Uterus (tissue), 4 donors: ENCODE measurements around the gene GRIK4. TPM values are rescaled to one million over a fixed set of nuclear protein-coding genes. Genes with fewer than 3 reads are reported as not detected.

Experiments
- DNase-seq, 2 donors: peaks; one replicate each; pipeline ENCODE4 v3.0.0-alpha.2; 2019 to 2020
- H3K27ac ChIP-seq, 2 donors: fragments of 200-600 bp; sonication (generic); 1 replicate in 1 of 2; 2 replicates in 1 of 2; pipeline ENCODE4 v1.5.1; 2016 to 2018
- H3K27me3 ChIP-seq, 2 donors: fragments of 200-600 bp; sonication (generic); one replicate each; pipeline ENCODE4 v1.5.1; 2018 to 2019; ENCODE audit warnings: control low read depth in 1 of 2
- H3K36me3 ChIP-seq, 2 donors: fragments of 200-600 bp; sonication (generic); one replicate each; pipeline ENCODE4 v1.5.1; 2019; ENCODE audit warnings: control low read depth in 1 of 2
- H3K4me1 ChIP-seq, 2 donors: fragments of 200-600 bp; sonication (generic); one replicate each; pipeline ENCODE4 v1.5.1; 2018 to 2019; ENCODE audit warnings: control low read depth in 1 of 2
- H3K4me3 ChIP-seq, 2 donors: fragments of 200-600 bp; sonication (generic); 1 replicate in 1 of 2; 2 replicates in 1 of 2; pipeline ENCODE4 v1.5.1; 2018 to 2019; ENCODE audit warnings: mild to moderate bottlenecking in 1 of 2
- H3K9me3 ChIP-seq, 2 donors: fragments of 200-600 bp; sonication (generic); one replicate each; pipeline ENCODE4 v1.5.1; 2019; ENCODE audit warnings: control low read depth in 1 of 2
- POLR2A ChIP-seq, 2 donors: fragments of 450-650 bp; IDR thresholded peaks; one replicate each; pipeline ENCODE4 v1.6.1; 2016; ENCODE audit warnings: antibody characterized with exemption in 2 of 2, mild to moderate bottlenecking in 1 of 2, moderate library complexity in 1 of 2
- intact Hi-C: fragments of 100-400 bp; cut with DNase I; formaldehyde crosslinking; loops from one replicate; pipeline ENCODE4 v1.15.1; 2023; ENCODE audit warnings: low total_unique reads
- total RNA-seq, 4 donors: library from RNA; depleted of rRNA in 3 of 4; stranded (reverse); fragments of >200 nt in 3 of 4; gene quantifications; one replicate each; pipeline versions ENCODE4 v1.1.0 to v1.2.4, GENCODE V29; 2014 to 2023
- TF ChIP-seq, protein P1 (sequence below), 4 experiments: fragments of 200-600 bp in 2 of 4; fragments of 450-650 bp in 2 of 4; sonication (generic) in 2 of 4; IDR thresholded peaks; one replicate each; pipeline ENCODE4 v1.5.1; 2016 to 2019; ENCODE audit warnings: antibody characterized with exemption in 4 of 4, mild to moderate bottlenecking in 2 of 4, moderate library complexity in 1 of 4
- donor health status: DM: yes; HTN: yes; CAD: no.

The GRIK4 gene
- total RNA-seq, 4 donors from 2014 or later = 0.28 to 1.1 TPM; not detected in 2

DNA sequence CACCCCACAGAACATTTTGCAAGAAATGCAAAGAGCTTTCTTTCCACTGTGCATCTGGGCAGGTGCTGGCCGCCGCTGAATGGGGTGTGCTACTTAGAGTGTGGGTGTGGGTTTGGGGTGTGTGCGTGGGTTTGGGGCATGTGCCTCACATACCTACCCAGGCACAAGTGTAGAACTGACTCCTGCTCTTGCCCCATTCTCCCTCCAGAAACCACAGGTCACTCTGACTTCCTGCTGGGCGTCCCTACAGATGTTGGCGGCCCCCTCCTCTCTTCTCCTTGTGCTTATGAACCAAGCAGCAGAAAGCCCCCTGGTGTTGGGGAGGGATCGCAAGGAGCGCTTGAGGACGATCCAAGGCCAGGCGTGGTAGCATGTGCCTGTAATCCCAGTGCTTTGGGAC, 63.9 kb downstream of the GRIK4 start:
- H3K4me1 ChIP-seq = no peaks in the 10 kb centered on the region
- intact Hi-C loops = no loop called here
- no peak overlapping the region for H3K4me3 ChIP-seq
- no peaks in the 10 kb centered on the region for H3K27me3 ChIP-seq
- no peak for DNase-seq
- H3K36me3 ChIP-seq = no peaks in the 10 kb centered on the region
- H3K9me3 ChIP-seq = no peaks in the 10 kb centered on the region
- H3K27ac ChIP-seq = no peak overlapping the region
- TF ChIP-seq, protein P1, sequence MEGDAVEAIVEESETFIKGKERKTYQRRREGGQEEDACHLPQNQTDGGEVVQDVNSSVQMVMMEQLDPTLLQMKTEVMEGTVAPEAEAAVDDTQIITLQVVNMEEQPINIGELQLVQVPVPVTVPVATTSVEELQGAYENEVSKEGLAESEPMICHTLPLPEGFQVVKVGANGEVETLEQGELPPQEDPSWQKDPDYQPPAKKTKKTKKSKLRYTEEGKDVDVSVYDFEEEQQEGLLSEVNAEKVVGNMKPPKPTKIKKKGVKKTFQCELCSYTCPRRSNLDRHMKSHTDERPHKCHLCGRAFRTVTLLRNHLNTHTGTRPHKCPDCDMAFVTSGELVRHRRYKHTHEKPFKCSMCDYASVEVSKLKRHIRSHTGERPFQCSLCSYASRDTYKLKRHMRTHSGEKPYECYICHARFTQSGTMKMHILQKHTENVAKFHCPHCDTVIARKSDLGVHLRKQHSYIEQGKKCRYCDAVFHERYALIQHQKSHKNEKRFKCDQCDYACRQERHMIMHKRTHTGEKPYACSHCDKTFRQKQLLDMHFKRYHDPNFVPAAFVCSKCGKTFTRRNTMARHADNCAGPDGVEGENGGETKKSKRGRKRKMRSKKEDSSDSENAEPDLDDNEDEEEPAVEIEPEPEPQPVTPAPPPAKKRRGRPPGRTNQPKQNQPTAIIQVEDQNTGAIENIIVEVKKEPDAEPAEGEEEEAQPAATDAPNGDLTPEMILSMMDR (IDR thresholded peaks at IDR 0.05) = no peak
- TF ChIP-seq POLR2A (IDR thresholded peaks at IDR 0.05) = no peak

DNA sequence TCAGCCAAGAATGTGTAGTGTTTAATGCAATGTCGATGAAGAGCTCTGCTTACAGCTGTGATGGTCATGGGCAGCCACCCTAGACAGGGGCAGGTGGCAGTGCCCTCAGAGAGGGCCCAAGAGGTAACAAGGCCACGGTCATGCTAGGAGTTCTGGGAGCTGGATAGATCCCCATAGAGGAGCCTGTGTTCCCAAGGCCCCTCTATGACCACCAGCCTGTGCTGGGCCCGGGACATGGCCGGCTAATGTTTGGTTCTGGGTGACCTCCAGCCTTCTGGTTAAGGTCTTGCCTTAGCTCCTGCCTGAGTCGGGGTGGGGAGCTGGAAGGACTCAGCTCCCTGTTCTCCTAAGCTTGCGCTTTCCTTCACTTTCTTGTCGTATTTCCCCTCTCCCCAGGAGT, 65.1 kb downstream of the GRIK4 start:
- no peaks in the 10 kb centered on the region for H3K4me1 ChIP-seq
- intact Hi-C loops = no loop called here
- no peaks in the 10 kb centered on the region for H3K9me3 ChIP-seq
- DNase-seq = no peak
- H3K27me3 ChIP-seq = no peaks in the 10 kb centered on the region
- H3K4me3 ChIP-seq = no peak overlapping the region
- H3K36me3 ChIP-seq = no peaks in the 10 kb centered on the region
- H3K27ac ChIP-seq = no peak overlapping the region
- TF ChIP-seq, protein P1 (IDR thresholded peaks at IDR 0.05) = no peak
- TF ChIP-seq POLR2A (IDR thresholded peaks at IDR 0.05) = no peak

DNA sequence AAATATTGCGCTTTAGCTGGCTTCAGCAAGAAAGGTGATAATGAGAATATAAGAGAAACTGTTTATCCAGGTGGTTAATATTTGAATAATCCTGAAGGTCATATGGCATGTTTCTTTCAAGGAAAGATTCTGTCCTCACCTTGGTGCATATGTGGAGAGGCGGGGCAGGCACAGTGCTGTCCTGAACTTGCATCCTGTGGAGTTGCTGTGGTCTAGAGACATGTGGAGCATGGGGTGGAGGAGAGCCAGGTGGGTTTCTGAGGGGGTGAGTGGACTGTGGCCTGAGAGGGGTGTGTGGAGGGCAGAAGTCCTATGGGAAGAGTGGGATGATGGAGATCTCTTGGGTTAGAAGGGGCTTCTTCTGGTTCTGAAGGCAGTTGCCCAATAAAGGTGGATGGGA, 65.5 kb downstream of the GRIK4 start:
- H3K4me3 ChIP-seq = no peak overlapping the region
- DNase-seq = no peak
- H3K9me3 ChIP-seq = no peaks in the 10 kb centered on the region
- no peaks in the 10 kb centered on the region for H3K4me1 ChIP-seq
- intact Hi-C loops = no loop called here
- no peak overlapping the region for H3K27ac ChIP-seq
- H3K36me3 ChIP-seq = no peaks in the 10 kb centered on the region
- no peaks in the 10 kb centered on the region for H3K27me3 ChIP-seq
- TF ChIP-seq POLR2A (IDR thresholded peaks at IDR 0.05) = no peak
- TF ChIP-seq, protein P1 (IDR thresholded peaks at IDR 0.05) = no peak

DNA sequence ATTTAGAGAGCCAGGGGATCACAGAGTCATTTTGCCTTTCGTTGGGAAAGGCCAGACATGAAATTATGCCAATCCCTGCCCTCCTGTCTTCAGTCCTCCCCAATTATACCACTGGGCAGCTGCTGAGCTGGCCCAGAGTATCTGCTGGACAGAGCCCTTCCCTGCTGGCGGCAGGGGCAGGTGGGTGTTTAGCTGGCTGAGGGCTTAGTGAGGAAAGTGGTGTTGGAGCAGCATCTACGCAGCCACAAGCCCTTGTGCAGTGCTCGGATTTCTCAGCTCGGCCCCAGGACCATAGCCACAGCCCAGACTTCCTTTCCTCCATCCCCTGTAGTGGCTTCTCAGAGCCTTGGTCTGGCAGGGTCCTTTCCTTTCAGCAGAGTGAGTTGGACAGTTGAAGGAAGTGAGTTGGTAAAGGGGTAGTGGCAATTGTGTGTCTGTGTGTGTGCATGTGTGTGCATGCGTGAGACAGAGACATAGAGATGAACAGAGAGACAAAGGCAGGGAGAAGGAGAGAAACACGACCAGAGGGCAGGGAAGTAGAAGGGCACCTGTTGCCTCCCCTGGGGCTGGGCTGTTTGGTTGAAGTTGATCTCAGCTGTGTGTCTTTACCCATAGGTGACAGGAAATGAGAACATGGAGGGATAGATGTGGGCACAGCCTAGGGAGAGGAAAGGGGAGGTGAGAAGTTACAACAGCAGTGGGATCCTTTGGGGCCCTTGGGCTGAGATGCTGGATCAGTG, 66.2 kb downstream of the GRIK4 start:
- TF ChIP-seq, protein P1 (IDR thresholded peaks at IDR 0.05) = no peak
- no peak for TF ChIP-seq POLR2A (IDR thresholded peaks at IDR 0.05)
- no peak overlapping the region for H3K27ac ChIP-seq
- DNase-seq = no peak

DNA sequence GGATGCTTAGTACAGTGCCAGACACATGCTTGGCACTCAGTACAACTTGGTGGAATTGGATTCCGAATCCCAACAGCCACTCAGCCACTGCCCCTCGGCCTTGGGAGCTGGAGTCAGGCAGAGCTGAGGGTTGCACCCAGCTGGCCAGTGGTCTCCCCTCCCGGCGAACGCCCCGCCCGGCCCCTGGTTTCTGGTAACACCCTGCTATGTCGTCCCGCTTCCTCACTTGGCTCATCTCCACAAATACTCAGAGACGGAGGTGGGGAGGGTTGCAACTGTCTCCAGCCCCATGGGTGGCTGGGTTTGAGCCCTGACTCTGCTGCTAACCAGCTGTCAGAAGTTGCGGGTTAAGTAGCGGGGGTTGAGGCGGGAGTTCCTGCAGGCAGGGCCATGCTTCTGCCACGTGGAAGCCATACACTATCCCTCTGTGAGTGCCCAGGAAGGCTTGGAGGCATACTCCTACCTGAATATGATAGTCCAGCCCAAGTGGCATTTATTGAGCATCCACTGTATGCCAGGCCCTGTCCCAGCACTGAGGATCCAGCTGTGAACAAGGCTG, 67.1 kb downstream of the GRIK4 start:
- TF ChIP-seq POLR2A (IDR thresholded peaks at IDR 0.05) = no peak
- TF ChIP-seq, protein P1 (IDR thresholded peaks at IDR 0.05) = no peak
- Histone ChIP-seq H3K4me1 (no peaks in the 10 kb centered on the region), H3K9me3 (no peaks in the 10 kb centered on the region), H3K27ac (no peak overlapping the region), H3K4me3 (no peak overlapping the region), H3K36me3 (no peaks in the 10 kb centered on the region), H3K27me3 (peaks cover 0 to 5% of the 10 kb centered on the region in 2 donors)
- no peak for DNase-seq
- intact Hi-C loops = no loop called here

More for the DNA sequence above, 66.2 kb downstream of the GRIK4 start:
- Histone ChIP-seq H3K36me3 (no peaks in the 10 kb centered on the region), H3K4me1 (no peaks in the 10 kb centered on the region), H3K27me3 (peaks cover 0 to 5% of the 10 kb centered on the region in 2 donors), H3K4me3 (no peak overlapping the region), H3K9me3 (no peaks in the 10 kb centered on the region)
- intact Hi-C loops = no loop called here
